Measurements from ENCODE around the gene UBC.

- TF ChIP-seq, protein P1, sequence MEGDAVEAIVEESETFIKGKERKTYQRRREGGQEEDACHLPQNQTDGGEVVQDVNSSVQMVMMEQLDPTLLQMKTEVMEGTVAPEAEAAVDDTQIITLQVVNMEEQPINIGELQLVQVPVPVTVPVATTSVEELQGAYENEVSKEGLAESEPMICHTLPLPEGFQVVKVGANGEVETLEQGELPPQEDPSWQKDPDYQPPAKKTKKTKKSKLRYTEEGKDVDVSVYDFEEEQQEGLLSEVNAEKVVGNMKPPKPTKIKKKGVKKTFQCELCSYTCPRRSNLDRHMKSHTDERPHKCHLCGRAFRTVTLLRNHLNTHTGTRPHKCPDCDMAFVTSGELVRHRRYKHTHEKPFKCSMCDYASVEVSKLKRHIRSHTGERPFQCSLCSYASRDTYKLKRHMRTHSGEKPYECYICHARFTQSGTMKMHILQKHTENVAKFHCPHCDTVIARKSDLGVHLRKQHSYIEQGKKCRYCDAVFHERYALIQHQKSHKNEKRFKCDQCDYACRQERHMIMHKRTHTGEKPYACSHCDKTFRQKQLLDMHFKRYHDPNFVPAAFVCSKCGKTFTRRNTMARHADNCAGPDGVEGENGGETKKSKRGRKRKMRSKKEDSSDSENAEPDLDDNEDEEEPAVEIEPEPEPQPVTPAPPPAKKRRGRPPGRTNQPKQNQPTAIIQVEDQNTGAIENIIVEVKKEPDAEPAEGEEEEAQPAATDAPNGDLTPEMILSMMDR (IDR thresholded peaks at IDR 0.05), result peak in 2 of 5 experiments; percentile 18 to 20
- peak in 1 of 2 donors; percentile 76 for TF ChIP-seq POLR2A (IDR thresholded peaks at IDR 0.05)
Measured at GRCh38 chr12:124863416-124864325, 50.8 kb downstream of the UBC start, which contains the start of gene SCARB1.

Measured in tibial nerve (tissue), 3 donors.